ENCODE measurements around the gene ABLIM3.

DNA sequence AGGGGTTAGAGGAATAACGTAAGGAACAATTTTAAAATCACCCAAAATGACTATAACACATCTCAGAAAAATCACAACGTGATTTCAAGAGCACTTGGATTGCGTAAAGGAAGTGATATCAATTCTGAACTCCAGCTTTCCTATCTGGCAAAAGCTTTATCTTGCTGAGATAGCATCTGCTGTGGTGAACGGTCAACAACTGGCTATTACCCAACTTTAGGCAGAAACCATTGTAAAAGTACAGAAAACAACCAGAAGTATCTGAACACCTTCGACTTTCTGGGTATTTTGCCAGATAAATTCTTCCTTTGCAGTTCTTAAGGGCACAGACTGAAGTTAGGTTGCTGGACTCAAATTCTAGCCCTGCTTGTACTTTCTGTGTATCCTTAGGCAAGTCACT is 9.2 kb downstream of the ABLIM3 start:
- TF ChIP-seq GABPA (IDR thresholded peaks at IDR 0.05; ENCODE audit: low read depth) = no peak
- TF ChIP-seq, protein P1, sequence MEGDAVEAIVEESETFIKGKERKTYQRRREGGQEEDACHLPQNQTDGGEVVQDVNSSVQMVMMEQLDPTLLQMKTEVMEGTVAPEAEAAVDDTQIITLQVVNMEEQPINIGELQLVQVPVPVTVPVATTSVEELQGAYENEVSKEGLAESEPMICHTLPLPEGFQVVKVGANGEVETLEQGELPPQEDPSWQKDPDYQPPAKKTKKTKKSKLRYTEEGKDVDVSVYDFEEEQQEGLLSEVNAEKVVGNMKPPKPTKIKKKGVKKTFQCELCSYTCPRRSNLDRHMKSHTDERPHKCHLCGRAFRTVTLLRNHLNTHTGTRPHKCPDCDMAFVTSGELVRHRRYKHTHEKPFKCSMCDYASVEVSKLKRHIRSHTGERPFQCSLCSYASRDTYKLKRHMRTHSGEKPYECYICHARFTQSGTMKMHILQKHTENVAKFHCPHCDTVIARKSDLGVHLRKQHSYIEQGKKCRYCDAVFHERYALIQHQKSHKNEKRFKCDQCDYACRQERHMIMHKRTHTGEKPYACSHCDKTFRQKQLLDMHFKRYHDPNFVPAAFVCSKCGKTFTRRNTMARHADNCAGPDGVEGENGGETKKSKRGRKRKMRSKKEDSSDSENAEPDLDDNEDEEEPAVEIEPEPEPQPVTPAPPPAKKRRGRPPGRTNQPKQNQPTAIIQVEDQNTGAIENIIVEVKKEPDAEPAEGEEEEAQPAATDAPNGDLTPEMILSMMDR (IDR thresholded peaks at IDR 0.05; ENCODE audit: insufficient read depth, low read length) = no peak
